Fibroblast of lung (primary cell): ENCODE results near the gene RHBDD1.

Experiments
- CTCF ChIP-seq, 2 donors: IDR thresholded peaks in 1 of 2; conservative IDR thresholded peaks in 1 of 2; 1 replicate in 1 of 2; 2 replicates in 1 of 2; pipeline ENCODE4 v1.5.1; 2011 to 2012; ENCODE audit warnings: low read length in 2 of 2, control low read depth in 1 of 2, inconsistent platforms in 1 of 2, low read depth in 1 of 2, mild to moderate bottlenecking in 1 of 2
- EZH2 ChIP-seq: IDR thresholded peaks from 2 replicates; pipeline ENCODE4 v1.5.1; 2012; ENCODE audit warnings: low read length, control low read depth, mild to moderate bottlenecking; ENCODE audit errors: missing control alignments

DNA sequence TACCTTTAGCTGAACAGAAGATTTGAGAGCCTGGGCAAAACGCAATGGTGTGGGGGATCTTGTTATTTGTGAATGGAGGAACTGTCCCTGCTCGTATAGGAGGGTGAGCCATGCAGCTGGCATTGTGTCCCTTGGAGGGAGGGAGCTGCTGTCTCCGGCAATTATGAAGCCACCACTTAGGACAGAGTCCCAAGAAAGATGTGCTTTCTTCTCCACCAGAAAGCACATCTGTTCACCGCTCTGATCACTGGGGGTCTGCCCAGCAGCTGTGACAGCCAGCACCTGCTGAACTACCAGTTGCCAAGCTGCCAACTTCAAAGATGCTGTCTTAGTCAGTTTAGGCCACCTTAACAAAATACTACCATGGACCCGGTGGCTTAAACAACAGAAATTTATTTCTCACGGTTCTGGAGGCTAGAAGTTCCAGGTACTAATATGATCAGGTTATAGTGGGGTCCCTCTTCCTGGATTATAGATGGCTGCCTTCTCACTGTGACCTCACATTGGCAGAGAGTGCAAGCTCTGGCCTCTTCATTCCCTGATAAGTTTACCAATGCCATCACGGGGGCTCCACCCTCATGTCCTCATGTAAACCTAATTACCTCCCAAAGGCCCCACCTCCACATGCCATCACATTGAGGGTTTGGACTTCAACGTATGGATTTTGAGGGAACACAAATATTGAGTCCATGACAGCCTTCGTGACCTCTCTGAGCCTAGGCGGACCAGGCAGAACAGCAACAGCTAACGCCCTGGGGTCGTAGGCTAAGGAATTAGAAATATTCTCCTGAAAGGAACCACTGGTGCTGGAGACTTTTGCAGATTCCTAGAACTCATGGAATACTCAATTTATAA, 148.3 kb downstream of the RHBDD1 start:
- no peak for TF ChIP-seq CTCF (conservative IDR thresholded peaks at IDR 0.05 in 1 of 2, IDR thresholded peaks at IDR 0.05 in 1 of 2; ENCODE audit: low read depth in 1 of 2, low read length in 2 of 2)
- TF ChIP-seq EZH2: no peak
